ENCODE results near the gene ZNF57. TPM values are rescaled to one million over a fixed set of nuclear protein-coding genes. Genes with fewer than 3 reads are reported as not detected.
A peak's percentile ranks its signal among the peaks of the same experiment; 100 is the strongest.

Gene ZNF57
- total and polyA plus RNA-seq, 9 of the 15 experiments (the other 6 are each of a cell fraction or from before 2014, with no cell fraction given): 3.9 to 13.5 (median 7.8) TPM

DNA sequence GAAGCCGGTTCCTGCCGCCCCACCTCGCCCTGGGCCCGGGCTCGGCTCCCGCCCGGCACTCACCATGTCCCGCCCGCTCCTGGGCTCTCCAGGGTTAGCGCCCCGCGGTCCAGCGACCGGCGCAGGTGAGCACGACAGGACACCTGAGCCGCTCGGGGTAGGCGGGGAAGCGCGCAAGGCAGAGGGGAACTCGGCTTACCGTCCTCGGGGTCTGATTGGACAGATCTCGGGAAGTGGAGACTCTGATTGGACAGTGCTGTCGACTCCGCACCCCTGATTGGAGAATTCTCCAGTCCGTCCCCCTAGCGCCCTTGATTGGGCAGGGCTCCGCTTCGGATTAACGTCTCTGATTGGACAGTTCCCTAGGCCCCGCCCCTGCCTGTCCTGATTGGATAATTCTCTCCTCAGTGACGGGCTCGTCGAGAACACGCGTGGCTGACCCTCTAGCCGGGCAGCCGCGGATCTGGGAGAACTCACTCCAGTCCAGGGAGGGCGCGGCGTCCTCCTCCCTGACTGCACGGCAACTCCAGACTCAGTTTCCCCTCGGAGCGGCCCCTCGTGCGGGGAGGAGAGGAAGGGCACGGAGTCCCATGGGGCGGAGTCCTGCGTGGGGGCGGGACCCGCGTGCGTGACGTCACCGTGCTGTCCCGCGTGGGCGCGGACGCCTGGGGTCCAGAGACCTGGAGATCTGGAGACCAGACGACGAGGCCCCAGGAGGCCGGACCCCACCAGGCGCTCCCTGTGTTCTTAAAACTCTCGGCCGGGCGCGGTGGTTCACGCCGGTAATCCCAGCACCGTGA is 44.2 kb downstream of the ZNF57 start, which contains the start of gene ZNF77 (continued):
- TF ChIP-seq, protein P1, sequence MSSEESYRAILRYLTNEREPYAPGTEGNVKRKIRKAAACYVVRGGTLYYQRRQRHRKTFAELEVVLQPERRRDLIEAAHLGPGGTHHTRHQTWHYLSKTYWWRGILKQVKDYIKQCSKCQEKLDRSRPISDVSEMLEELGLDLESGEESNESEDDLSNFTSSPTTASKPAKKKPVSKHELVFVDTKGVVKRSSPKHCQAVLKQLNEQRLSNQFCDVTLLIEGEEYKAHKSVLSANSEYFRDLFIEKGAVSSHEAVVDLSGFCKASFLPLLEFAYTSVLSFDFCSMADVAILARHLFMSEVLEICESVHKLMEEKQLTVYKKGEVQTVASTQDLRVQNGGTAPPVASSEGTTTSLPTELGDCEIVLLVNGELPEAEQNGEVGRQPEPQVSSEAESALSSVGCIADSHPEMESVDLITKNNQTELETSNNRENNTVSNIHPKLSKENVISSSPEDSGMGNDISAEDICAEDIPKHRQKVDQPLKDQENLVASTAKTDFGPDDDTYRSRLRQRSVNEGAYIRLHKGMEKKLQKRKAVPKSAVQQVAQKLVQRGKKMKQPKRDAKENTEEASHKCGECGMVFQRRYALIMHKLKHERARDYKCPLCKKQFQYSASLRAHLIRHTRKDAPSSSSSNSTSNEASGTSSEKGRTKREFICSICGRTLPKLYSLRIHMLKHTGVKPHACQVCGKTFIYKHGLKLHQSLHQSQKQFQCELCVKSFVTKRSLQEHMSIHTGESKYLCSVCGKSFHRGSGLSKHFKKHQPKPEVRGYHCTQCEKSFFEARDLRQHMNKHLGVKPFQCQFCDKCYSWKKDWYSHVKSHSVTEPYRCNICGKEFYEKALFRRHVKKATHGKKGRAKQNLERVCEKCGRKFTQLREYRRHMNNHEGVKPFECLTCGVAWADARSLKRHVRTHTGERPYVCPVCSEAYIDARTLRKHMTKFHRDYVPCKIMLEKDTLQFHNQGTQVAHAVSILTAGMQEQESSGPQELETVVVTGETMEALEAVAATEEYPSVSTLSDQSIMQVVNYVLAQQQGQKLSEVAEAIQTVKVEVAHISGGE (CRISPR knock-in tag; IDR thresholded peaks at IDR 0.05): no peak
- TF ChIP-seq ZNF146 (CRISPR knock-in tag; IDR thresholded peaks at IDR 0.05; ENCODE audit: unreplicated experiment) (no peak), MCM2 (IDR thresholded peaks at IDR 0.05; ENCODE audit: low read depth) (no peak), MAFF (IDR thresholded peaks at IDR 0.05; ENCODE audit: low read length) (no peak), MTA1 (IDR thresholded peaks at IDR 0.05; ENCODE audit: borderline replicate concordance) (peak; percentile 95), CBFA2T2 (conservative IDR thresholded peaks at IDR 0.05) (no peak), NFRKB (IDR thresholded peaks at IDR 0.05; ENCODE audit: low read depth) (no peak), SOX6 (IDR thresholded peaks at IDR 0.05) (no peak; the same call in 1 of the 2 replicates), SAP30 (IDR thresholded peaks at IDR 0.05; ENCODE audit: borderline replicate concordance, insufficient read depth, low read depth, low read length, poor library complexity, severe bottlenecking) (peak; percentile 41)
- TF ChIP-seq, protein P2, sequence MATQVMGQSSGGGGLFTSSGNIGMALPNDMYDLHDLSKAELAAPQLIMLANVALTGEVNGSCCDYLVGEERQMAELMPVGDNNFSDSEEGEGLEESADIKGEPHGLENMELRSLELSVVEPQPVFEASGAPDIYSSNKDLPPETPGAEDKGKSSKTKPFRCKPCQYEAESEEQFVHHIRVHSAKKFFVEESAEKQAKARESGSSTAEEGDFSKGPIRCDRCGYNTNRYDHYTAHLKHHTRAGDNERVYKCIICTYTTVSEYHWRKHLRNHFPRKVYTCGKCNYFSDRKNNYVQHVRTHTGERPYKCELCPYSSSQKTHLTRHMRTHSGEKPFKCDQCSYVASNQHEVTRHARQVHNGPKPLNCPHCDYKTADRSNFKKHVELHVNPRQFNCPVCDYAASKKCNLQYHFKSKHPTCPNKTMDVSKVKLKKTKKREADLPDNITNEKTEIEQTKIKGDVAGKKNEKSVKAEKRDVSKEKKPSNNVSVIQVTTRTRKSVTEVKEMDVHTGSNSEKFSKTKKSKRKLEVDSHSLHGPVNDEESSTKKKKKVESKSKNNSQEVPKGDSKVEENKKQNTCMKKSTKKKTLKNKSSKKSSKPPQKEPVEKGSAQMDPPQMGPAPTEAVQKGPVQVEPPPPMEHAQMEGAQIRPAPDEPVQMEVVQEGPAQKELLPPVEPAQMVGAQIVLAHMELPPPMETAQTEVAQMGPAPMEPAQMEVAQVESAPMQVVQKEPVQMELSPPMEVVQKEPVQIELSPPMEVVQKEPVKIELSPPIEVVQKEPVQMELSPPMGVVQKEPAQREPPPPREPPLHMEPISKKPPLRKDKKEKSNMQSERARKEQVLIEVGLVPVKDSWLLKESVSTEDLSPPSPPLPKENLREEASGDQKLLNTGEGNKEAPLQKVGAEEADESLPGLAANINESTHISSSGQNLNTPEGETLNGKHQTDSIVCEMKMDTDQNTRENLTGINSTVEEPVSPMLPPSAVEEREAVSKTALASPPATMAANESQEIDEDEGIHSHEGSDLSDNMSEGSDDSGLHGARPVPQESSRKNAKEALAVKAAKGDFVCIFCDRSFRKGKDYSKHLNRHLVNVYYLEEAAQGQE (IDR thresholded peaks at IDR 0.05; ENCODE audit: borderline replicate concordance): peak; percentile 48
- TF ChIP-seq, protein P2 (CRISPR knock-in tag; IDR thresholded peaks at IDR 0.05; ENCODE audit: low read depth): peak; percentile 57; the same call in 1 of the 2 replicates
- TF ChIP-seq, protein P3, sequence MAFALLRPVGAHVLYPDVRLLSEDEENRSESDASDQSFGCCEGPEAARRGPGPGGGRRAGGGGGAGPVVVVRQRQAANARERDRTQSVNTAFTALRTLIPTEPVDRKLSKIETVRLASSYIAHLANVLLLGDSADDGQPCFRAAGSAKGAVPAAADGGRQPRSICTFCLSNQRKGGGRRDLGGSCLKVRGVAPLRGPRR (CRISPR knock-in tag; IDR thresholded peaks at IDR 0.05): no peak

Data from K562 (cell line).